HG03025 (cell line): Measurements from ENCODE around the gene MTFR1L.

ENCODE experiments used
- ATAC-seq: cut with Tn5 transposase; IDR thresholded peaks from one replicate; pipeline ENCODE4 v1.9.1; 2021; ENCODE audit warnings: mild to moderate bottlenecking, moderate library complexity; ENCODE audit not compliant: unreplicated experiment, low FRiP score

Gene MTFR1L

DNA sequence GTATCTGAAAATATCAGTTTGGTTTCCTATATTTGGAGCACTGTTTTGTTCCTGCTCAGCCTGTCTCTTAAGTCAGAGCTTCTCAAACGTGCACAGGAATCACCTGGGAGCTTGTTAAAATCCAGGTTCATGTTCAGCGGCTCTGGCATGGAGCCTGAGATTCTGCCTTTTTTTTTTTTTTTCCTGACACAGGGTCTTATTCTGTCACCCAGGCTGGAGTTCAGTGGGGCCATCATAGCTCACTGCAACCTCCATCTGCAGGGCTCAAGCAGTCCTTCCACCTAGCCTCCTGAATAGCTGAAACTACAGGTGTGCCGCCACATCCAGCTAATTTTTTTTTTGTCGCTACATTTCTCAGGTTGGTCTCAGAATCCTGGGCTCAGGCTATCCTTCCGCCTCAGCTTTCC is 32.0 kb upstream of the MTFR1L start:
- ATAC-seq, result no peak

DNA sequence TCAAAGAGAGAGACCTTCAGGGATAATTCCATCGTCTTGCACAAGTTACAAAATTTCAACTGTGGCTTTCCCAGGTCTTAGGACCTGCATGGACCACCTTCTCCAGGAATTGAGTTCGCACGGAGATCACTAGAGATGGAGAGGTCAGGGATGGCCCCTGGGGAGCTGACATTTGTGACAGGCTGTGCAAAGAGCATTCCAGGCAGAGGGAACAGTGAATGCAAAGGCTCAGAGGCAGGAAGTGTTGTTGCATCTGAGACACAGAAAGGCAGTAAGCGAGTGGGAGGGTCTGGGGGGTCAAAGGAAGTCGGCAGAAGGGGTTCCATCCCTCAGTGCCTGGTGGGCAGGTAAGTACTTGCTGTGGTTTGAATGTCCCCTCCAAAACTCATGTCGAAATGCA is 29.3 kb upstream of the MTFR1L start:
- no peak for ATAC-seq

DNA sequence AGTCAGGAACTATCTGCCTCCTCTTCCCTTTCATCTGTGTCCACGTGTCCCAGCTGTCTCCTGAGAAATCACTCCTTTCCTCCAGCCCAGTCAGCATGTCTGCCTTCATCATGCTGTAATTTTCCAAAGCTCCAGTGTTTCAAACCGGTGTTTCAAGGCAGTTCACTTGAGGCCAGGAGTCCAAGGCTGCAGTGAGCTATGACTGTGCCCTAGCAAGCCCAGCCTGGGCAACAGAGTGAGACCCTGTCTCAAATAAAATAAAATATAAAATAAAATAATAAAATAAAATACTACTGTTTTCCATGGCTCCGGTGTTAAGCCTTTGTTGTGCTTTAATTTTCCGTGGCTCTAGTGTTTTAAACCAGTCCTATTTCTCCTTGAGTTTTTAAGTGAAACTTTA is 27.6 kb upstream of the MTFR1L start:
- ATAC-seq, result no peak

GRCh38 chr1:25793585-25794170 is 26.1 kb upstream of the MTFR1L start:
- ATAC-seq, result no peak

DNA sequence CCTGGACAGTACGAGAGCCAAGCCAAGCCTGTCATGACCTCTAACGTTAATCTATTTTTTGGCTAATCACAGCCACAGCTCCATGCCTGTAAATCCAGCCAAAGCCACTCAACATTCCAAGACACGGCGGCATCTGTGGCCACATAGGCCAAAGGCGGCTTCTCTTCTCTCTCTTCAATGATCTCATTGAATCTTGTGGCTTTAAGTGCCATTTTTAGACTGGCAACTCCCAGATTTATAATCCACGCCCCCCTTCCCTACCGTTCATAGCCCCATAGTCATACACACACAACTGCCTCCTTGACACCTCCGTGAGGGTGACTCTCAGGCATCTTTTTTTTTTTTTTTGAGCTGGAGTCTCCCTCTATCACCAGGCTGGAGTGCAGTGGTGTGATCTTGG is 25.4 kb upstream of the MTFR1L start:
- ATAC-seq, result no peak

DNA sequence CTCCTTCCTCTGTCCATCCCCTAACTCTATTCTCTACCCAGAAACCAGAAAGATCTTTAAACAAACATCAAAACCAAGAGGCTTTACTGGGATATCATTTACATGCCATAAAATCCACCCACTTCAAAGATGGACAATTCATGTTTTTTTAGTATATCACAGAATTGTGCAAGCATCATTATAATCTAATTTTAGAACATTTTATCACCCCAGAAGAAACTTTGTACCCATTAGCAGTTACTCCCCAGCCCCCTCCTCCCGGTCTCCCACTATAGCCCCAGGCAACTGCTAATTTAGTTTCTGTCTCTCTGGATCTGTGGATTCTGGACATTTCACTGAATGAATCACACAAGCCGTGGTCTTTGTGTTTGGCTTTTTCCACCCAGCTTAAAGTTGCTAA is 24.5 kb upstream of the MTFR1L start:
- no peak for ATAC-seq

DNA sequence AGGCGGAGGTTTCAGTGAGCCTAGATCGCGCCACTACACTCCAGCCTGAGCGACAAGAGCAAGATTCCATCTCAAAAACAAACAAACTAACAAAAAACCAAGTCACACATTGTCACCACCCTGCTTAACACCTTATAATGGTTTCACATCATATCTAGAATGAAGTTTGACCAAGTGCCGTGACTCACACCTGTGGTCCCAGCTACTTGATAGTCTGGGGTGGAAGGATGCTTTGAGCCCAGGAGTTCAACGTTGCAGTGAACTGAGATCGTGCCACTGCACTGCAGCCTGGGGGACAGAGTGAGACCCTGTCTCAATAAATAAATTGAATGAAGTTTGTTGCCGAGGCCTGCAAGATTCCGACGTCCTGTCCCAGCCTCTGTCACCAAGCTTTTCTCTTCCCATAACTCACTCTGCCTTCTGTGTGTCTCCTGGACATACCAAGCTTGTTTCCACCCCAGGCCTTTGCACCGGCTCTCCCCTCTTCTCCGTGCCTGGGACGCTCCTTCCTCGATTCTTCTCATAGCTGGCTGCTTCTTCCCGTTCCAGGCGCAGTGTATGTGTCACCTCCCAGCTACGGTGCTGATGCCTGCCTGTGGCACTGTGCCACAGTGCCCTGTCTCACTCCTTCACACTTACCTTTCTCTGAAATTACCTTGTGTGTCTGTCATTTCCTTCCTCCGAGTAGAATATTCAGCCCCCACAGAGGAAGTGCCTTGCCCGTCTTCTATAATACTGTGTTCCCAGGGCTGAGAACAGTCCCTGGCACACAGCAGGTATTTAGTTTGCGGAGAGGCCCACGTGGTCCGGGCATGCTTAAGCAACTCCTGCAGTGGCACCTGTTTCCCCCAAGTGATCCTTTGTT is 23.6 kb upstream of the MTFR1L start:
- no peak for ATAC-seq

GRCh38 chr1:25796811-25797458 is 22.8 kb upstream of the MTFR1L start:
- no peak for ATAC-seq

- no peak for ATAC-seq
Measured at GRCh38 chr1:25797939-25798338, 21.8 kb upstream of the MTFR1L start.

DNA sequence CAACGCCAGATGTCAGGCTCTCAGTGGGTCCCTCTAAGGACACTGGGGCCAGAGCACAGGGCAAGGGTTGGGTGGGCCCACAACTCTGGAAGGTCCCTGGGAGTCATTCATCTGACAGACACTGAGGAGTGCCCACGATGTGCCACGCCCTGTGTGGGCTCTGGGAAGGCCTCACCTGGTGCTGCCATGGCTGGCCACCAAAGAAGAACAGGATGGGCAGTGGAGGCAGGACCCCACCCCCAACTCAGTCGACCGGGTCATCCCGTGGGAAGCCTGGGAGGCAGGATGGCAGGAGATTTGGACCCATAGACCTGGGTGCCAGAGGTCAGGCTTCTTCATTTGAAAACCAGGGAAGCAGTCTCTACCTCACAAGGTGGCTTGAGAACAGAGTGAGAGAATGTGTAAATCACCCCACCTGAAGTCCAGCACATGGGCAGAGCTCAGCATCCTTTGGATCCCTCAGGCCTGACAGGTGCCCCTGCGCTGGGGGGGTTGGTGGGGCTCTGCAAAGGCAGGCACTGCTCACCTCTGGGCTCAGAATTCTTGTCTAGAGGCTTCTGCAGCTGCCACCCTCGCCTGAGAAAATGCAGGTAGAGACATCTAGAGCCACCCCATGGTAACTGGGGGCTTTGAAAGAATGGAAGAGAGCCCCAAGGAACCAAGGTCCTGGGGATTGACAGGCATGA is 20.9 kb upstream of the MTFR1L start:
- ATAC-seq, result no peak

DNA sequence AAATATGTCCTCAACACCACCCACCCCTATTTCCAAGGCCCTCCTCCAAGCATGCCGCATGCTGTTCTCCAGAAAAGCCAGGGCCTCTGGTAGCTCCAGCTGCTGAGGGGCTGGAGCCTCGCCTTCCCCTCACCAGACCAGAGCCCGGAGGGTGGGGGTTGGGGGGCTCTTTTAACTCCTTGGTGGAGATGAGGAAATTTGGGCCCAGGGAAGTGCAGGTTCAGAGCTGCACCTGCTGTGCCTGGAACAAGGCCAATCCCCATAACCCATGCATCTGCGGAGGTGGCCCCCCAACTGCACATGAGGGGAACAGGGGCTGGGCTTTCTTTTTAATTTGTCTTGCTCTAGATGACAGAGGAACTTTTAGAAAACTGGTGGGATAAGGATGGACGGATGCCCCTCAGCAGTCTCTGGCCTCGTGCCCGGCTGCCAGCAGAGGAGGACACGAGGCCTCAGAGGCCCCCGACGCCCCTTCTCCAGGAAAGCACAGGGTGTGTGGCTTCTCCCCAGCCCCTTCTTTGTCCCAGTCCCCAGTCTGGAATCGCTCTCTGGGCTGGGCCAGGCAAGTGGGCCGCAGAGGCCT is 20.3 kb upstream of the MTFR1L start:
- ATAC-seq, result no peak

DNA sequence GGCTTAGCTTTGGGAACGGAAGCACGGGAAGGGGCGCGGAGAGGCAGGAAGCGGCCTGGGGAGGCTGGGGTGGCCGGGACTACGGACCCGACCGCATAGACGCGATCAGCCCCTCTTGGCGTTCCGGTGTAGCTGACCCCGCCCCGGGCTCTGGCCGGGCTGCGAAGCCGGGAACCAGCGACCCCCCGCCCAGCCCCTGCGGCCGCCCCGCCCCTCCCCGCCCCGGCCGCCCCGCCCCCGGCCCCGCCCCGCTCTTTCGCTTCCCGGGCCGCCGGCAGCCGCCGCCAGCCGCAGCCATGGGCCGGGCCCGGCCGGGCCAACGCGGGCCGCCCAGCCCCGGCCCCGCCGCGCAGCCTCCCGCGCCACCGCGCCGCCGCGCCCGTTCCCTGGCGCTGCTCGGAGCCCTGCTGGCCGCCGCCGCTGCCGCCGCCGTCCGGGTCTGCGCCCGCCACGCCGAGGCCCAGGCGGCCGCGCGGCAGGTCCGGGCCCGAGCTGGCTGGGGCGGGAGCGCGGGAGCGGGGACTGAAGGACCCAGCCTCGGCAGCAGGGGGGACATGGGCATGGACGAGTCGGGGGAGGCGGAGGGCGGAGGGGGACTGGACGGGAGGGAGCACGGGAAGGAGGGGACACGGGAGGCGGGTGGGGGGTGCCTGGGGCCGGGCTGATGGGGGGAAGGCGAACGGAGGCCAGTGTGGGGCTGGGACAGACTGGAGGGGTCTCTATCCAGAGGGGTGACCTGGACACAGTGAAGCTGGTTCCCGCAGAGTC is 19.6 kb upstream of the MTFR1L start, which contains the start of gene SELENON:
SELENON (plus strand) TSS at position 259 of the 768 bp plus-strand sequence; CDS start at position 297, 38 bp downstream.
- ATAC-seq, result no peak

DNA sequence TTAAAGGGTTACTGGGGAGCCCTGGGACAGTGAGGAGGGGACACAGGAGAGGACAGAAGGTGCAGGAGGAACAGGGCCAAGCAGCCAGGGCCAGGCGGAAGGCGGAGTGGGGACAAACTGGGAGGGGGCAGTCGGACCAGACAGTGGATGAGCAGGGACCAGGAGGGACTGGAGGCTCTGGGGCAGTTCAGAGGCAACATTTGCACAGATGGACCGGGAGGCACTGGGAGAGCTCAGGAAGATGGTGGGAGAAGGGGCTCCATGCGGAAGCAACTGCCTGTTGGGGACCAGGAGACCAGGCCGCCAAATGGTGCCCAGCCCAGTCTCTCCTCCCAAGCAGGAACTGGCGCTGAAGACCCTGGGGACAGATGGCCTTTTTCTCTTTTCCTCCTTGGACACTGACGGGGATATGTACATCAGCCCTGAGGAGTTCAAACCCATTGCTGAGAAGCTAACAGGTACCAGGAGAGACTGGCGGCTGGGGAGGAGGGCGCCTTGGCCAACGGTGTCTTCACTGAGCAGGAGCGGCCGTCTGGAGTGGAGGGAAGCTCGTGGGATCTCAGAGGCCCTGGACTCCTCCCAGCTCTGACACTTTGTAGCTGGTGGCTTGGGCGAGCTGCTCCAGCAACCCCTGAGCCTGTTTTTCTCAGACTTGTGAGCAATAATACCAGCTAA is 18.9 kb upstream of the MTFR1L start:
- ATAC-seq, result no peak

DNA sequence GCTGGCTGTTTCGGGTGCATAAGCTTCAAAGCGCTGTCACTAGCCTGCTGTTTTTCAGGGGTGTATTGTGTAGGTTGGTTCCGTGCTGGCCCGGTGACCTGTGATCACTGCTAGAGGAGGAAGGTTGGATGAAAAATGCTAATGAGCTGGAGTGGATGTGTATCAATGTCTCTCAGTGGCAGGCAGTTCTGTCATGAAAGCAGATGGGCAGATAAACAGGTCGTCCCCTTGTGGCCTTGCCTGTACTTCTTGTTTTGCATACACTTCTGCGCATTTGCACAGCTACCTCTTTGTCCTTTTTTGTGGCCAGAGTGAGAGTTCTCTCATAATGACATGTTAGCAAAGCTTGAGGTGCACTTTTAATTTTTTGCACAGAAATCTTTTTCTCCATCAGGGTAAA is 16.8 kb upstream of the MTFR1L start:
- no peak for ATAC-seq

- no peak for ATAC-seq
Measured at GRCh38 chr1:25803368-25803767, 16.4 kb upstream of the MTFR1L start.

DNA sequence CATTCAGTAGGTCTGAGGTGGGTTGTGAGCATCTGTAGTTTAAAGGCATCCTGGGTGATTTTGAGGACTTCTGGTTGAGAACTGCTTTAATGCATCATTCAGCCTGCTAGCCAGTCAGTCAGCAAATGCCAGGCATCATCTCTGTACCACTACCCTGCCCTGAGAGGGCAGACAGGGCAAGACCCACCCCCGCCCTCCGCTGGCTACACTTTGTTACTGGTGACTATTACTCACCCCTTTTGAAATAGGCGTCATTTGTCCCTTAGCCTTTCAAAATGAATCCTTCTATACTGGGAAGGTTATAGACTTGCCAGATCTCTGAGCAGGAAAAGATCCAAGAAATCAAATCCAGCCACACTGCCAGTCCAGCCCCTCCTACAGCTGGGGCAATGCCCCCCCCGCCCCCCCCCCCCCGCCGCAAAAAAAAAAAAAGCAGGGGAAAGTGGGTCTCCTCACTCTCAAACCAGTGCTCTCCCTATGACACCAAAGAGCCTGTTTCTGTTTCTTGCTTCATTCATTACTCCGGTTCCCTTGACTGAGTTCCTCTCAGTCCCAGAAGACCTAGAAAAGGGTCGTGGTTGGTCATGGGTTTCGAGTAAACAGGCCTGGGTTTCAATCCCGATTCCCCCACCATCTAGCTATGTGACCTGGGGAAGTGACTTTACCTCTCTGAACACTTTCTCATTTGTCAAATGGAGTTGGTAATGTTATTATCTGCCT is 15.3 kb upstream of the MTFR1L start:
- no peak for ATAC-seq

DNA sequence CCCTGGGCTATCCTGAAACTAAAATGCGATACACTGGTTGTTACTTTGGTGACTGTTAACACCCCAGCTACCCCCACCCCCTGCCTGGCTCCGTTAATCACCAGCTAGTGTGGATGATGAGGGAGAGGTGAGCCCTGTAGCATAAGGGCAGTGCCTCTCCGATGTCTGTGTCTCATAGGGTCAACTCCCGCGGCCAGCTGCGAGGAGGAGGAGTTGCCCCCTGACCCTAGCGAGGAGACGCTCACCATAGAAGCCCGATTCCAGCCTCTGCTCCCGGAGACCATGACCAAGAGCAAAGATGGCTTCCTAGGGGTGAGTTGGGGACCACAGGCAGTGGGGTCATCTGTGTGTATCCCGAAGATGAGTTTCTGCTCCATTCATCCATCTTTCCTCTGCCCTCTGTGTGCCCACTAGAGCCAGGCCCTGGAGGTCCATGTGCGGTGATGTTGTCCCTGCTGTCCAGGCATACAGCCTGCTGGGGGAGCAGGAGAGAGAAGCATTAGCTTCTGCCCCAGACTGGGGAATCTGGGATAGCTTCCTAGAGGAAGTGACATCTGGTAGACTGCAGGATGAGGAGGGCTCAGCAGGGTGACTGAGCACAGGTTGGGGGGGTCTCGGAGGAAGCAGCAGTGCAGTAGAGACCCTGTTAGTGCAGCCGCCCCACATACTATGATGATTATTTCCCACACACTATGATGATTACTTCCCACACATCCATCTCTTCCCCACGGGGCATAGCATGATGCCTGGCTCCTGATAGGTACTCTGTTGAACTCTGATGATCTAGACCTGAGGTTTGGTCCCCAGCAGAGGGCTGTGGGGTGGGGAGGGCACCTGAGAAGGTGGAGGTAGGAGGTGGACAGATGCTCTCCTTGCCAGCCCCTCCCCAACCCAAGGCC is 14.5 kb upstream of the MTFR1L start:
- ATAC-seq, result no peak

DNA sequence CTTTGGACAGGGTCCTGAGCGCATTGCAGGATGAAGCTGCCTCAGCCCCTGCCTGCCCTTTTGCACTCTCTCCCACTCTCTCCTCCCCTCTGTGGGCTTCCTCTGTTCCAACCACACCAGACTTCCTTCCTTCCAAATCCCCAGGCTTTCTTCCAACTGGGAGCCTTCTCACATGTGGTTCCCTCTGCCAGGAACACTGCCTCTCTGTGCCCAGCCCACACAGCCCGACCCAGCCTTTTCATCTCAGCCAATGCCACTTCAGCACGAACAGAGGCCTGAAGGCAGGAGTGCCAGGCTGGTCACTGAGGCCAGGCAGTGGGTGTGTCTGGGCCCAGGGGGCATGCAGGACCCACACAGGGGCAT is 13.9 kb upstream of the MTFR1L start:
- no peak for ATAC-seq
